ENCODE measurements around the gene GCAT.
A peak's percentile ranks its signal among the peaks of the same experiment; 100 is the strongest.

Gene GCAT

GRCh38 chr22:37846433-37846832 lies 38.7 kb downstream of the GCAT start:
- DNase-seq, result no peak

- DNase-seq, result no peak
Measured at GRCh38 chr22:37848587-37849088, 40.9 kb downstream of the GCAT start.

GRCh38 chr22:37849089-37849751 lies 41.5 kb downstream of the GCAT start, which contains the start of gene EIF3L:
Gene EIF3L, plus strand, starts transcription at chr22:37849419. Its CDS starts 31 bp downstream, at chr22:37849450.
- peak; percentile 74 for DNase-seq

DNA sequence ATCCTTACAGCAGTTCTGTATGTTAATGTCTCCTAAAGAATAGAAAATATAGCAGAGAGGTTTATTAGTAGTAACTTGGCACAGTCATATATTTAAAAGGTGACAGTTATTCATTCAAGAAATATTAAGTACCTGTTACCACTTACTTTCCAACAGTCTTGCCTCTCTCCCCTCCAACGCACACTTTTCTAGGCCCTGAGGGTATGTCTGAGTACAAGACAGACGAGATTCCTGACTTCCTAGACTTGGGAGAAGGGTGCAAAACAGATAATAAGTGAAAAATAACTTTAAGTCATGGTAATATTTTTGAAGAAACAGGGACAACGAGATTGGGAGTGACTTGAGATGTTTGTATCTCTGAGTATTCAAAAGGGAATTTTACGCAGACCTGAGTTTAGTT lies 43.1 kb downstream of the GCAT start:
- DNase-seq, result no peak

DNA sequence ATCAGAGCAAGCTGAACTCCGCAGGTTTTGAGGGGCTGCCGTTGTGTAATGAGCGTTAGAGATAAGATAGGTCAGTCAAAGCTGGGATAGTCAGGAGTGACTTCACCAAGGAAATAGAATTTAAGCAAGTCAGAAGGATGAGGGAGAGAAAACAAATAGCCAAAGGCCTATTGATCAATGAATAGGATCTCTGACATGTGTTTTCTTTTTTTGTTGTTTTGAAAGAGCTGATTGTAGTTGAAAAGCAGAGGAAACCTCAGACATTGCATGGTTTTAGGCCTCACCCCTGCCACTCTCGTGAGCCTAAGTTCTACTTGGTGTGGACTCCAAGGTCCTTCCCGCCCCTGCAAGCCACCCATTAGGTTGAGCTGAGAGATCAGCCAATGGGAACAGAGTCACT lies 44.7 kb downstream of the GCAT start:
- no peak for DNase-seq

- no peak for DNase-seq
Measured at GRCh38 chr22:37854946-37855345, 47.2 kb downstream of the GCAT start.

- no peak for DNase-seq
Measured at GRCh38 chr22:37855462-37855861, 47.7 kb downstream of the GCAT start.

DNA sequence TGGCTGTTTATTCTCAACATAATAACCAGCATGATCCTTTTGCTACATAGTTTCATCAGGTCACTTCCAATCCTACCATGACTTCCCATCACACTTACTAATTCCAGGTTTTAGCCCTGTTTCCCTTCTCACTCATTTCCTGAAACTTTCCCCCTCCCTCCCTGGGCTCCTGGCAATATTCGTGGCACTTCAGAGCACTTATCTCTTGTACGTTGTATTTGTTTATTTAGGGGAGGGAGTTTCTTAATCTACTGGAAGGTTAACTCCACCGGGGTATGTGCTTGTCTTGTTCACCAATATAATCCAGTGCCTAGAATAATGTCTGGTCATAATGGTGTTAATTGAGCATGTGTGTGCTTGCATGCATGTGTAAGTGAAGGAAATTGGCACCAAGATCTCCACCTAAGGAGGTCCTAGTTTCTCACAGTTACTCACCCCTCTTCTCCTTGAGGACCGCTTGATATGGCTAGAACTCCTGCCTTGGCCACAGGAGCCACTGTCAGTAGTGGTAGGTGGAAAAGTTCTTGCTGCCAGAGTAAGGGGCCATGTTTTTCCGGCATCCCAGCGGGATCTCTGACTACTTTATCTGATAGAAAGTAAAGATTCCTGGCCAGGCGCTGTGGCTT lies 53.2 kb downstream of the GCAT start:
- DNase-seq, result no peak

GRCh38 chr22:37862570-37863325 lies 55.0 kb downstream of the GCAT start:
- no peak for DNase-seq

DNA sequence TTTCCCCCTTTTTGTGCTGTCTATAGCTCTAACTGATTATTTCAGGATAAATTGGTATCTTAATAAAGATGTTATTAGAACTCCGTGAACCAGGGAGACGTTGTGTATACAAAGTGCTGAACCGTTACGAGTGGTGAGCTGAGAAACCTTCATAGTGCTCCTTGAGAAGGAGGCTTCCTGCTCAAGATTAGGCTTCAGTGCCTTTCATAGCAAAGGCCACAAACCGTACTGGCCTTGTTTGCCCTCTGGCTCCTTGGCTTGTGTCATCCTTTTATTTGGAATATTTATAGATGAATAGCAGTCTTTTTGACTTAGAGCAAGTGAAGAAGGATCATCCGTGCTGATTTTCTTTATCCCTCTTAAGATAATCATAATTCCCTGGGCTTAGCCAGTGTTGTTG lies 57.8 kb downstream of the GCAT start:
- no peak for DNase-seq

Measured in activated gamma-delta T cell (primary cell).